M059J (cell line): ENCODE results near the gene PTPRU. TPM values are rescaled to one million over a fixed set of nuclear protein-coding genes. Genes with fewer than 3 reads are reported as not detected.
A peak's percentile ranks its signal among the peaks of the same experiment; 100 is the strongest.
"Not testable (repeated sequence)": the region's sequence is repeated elsewhere in the genome, so short reads cannot be mapped to it uniquely, and the experiment has no call there.

Source experiments
- DNase-seq: peaks from one replicate; pipeline ENCODE4 v3.0.0-alpha.2; 2012; ENCODE audit warnings: low read depth
- total RNA-seq: library from RNA; depleted of rRNA; stranded (reverse); fragments of >200 nt; shearing (Covaris generic); gene quantifications from 2 replicates; pipeline ENCODE4 v1.2.3, GENCODE V29; 2014

Gene PTPRU
- total RNA-seq, 1 experiment from 2014 or later, result 3.3 TPM

DNA sequence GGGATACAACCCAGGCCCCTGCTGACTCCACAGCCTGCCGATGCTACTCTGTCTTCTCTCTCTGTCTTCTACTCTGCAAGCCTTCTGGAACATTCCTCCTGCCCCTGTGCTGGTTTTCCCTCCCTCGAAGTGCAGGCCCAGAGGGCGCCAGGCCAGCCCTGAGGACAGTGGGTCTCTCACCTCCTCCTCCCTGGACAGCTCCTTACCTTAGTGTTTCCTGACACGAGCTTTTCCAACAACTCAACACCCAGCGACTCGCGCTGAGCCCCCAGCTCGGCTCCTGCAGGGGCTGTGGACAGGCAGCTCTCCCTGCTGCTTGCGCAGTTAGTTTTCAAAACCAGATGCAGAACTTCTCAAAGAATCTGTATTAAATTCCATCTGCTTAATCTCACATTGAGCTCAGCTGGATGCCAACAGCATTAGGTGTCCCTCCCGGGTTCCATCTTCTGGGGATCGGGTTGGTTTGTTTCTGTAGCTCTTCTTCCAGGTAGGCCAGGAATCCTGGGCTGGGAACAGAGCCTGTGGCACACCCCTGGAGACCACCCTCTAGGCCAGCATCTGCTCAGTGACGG is 54.2 kb downstream of the PTPRU start:
- DNase-seq, result peak; percentile 12

DNA sequence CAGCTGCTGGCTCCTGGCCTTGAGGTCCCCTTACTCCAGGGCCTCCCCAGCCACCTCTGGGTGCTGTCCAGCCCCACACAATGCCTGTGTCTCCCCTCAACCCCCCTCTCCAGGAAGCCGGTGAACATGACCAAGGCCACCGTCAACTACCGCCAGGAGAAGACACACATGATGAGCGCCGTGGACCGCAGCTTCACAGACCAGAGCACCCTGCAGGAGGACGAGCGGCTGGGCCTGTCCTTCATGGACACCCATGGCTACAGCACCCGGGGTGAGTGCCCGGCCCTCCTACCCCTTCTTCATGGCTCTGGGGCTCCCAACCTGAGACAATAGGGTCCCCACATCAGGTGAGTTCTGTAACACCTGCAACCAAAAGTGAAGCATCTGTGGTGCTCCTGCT is 55.4 kb downstream of the PTPRU start:
- DNase-seq, result no peak

GRCh38 chr1:29292344-29292743 is 56.0 kb downstream of the PTPRU start:
- DNase-seq, result no peak

DNA sequence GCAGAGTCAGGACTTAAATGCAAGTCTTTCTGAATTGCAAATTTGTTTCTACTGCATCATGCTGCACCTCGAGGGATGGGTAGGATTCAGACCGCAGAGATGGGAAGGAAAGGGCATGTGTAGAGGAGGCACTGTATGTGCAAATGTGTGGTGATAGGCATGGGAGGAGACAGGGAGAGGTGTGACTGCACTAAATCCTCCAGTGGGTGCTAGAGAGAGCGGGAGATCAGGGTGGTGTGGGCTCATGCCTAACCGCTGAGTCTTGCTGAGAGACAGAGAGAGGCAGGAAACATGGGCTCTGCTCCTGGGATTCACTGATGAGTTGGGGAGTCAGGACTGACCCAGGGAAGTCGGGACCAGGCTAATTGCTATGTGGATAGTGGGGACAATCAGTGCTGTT is 61.1 kb downstream of the PTPRU start:
- peak; percentile 26 for DNase-seq

GRCh38 chr1:29298246-29298645 is 61.9 kb downstream of the PTPRU start:
- DNase-seq, result no peak

DNA sequence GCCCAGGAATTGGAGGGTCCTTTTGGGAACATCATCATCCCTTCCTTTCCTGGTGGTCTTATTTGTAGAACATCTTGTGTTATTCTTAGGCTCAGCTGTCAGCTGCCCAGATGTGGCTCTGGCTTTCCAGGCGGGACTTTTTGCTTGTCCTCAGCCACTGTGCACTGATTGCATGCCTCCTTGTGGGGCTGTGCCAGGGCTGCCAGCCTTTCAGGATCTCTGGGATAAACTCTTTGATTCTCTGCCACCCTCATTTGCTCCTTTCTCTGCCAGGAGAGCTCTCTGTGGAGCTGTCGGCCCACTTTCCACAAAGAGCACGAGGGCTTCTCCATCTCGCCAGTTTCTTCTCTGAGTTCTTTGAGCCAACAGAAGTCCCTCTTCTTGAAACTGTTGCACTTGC is 63.1 kb downstream of the PTPRU start:
- no peak for DNase-seq

GRCh38 chr1:29301732-29302131 is 65.4 kb downstream of the PTPRU start:
- not testable (repeated sequence) for DNase-seq

DNA sequence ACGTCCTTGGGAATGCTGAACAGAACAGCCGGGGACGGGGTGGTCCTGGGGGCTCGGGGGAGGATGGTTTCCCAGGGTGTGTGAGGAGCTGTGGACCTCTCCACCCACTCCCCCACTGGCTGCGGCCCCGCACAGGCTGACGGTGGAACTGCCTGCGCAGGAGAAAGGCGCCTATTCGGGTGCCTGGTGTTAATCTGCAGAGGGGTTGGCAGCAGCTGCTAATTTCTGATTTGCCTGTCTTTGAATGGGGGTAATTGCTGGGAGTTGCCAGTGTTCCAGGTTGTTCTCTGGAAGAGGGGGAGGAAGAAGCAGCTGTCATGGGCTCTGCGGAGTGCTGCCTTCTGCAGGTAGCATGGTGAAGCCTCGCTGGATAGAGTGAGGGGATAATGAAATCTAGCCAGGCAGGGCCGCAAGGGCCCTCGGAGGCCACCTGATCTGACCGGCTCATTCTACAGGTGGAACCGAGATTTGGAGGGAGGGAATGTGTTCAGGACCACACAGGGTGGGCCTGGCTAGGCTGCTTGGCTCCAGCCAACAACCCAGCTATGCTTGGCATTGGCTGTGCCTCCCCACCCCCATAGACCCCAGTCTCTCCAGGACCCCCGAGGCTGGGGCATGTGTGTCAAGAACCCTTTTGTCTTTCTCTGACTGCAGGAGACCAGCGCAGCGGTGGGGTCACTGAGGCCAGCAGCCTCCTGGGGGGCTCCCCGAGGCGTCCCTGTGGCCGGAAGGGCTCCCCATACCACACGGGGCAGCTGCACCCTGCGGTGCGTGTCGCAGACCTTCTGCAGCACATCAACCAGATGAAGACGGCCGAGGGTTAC is 67.1 kb downstream of the PTPRU start:
- DNase-seq, result no peak

- no peak for DNase-seq
Observed at GRCh38 chr1:29304025-29304684, 67.8 kb downstream of the PTPRU start.

DNA sequence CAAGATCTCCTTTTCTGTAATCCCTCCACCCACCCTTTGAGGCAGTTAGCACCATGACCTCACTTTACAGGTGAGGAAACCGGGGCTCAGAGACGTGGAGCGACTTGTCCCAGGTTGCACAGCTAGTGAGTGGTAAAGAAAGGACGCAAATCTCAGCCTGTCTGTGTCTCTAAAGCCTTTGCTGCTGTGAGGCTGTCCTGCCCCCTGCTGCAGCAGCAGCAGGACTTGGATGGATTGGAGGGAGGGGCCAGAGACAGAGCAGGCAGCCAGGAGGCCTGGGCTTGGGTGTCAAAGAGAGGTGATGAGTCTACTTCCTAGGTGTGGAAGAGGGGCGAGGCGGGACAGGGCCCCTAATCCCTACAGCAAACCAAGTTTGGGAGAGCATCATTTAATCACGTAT is 69.6 kb downstream of the PTPRU start:
- DNase-seq, result no peak

GRCh38 chr1:29306471-29307140 is 70.3 kb downstream of the PTPRU start:
- DNase-seq, result no peak

DNA sequence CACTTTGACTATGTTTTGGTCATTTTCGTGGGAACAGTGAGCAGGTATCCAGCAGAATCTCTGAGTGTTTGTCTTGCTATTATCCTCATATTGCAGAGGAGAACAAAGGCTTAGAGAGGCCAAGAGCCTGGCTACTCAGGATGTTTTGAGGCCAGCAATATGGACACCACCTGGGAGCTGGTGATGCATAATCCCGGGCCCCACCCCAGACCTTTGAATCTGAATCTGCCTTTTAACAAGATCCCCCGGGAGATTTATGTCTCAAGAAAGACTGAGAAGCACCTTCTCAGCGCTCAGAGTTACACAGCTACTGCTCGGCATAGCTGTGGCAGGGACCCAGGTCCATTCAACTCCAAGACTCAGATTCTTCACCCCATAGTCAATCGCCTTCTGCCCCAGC is 72.8 kb downstream of the PTPRU start:
- no peak for DNase-seq

- DNase-seq, result no peak
Observed at GRCh38 chr1:29309621-29310020, 73.3 kb downstream of the PTPRU start.

DNA sequence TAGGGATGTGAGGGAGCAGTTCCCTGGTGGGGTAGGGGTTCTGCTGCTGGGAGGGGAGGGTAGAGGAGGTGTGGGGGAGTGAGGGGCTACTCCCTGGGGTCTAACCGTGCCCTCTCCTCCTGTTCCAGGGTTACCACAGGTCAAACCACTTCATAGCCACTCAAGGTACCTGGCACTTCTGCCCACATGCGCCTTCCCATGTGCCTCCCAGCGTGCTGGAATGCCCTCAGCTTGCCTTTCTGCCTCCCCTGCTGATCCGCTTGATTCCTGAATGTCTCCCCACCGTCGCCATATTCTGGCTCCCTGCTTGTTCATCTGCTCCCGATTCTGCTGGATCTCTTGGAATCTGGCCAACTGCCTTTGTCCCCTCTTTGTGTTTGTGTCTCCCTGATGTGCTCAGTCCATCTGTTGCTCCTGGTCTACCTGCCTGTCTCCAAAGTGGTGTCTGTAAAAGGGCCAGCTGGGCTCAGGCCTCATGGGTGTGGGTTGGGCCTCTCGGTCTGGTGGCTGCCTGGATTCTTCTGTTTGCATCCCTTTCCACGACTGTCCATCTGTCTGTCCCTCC is 74.4 kb downstream of the PTPRU start:
- DNase-seq, result no peak

DNA sequence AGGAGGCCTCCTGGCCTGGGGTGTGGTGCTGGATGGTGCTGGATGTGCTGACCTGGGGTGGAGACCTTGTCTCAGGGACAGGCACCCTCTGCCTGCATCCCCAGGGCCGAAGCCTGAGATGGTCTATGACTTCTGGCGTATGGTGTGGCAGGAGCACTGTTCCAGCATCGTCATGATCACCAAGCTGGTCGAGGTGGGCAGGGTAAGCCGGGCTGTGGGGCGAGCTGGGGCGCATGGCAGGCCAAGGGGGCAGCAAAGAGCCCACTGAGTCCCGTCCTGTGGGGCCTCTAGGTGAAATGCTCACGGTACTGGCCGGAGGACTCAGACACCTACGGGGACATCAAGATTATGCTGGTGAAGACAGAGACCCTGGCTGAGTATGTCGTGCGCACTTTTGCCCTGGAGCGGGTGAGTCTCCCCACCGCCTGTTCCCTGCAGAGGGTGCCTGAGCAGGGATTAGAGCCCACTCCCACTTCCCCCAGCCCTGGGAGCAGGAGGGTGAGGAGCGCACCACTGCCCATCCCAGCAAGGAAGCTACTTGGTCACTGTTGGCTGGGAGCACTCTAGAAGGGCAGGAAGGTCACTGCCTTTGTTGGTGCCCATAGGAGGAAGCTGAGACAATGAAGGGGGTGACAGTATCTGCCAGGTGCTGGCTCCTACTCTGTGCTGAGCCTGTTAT is 75.2 kb downstream of the PTPRU start:
- no peak for DNase-seq

GRCh38 chr1:29312469-29313461 is 76.4 kb downstream of the PTPRU start:
- no peak for DNase-seq

DNA sequence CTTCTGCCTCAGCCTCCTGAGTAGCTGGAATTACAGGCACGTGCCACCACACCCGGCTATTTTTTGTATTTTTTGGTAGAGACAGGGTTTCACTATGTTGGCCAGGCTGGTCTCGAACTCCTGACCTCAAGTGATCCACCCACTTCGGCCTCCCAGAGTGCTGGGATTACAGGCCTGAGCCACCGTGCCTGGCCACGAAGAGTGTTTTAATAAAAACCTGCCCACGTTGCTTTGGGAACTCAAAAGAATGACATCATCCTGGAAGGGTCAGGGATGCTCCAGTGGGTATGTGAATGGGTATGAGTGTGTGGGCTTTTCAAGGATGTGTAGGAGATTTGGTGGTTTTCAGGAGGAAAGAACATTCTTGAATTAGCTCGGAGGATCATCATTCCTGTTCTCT is 78.4 kb downstream of the PTPRU start:
- DNase-seq, result not testable (repeated sequence)

- no peak for DNase-seq
Observed at GRCh38 chr1:29315262-29315661, 78.9 kb downstream of the PTPRU start.

- no peak for DNase-seq
Observed at GRCh38 chr1:29315876-29316275, 79.6 kb downstream of the PTPRU start.
